ENCODE data around the gene CORO7.
A peak's percentile ranks its signal among the peaks of the same experiment; 100 is the strongest.

The CORO7 gene

DNA sequence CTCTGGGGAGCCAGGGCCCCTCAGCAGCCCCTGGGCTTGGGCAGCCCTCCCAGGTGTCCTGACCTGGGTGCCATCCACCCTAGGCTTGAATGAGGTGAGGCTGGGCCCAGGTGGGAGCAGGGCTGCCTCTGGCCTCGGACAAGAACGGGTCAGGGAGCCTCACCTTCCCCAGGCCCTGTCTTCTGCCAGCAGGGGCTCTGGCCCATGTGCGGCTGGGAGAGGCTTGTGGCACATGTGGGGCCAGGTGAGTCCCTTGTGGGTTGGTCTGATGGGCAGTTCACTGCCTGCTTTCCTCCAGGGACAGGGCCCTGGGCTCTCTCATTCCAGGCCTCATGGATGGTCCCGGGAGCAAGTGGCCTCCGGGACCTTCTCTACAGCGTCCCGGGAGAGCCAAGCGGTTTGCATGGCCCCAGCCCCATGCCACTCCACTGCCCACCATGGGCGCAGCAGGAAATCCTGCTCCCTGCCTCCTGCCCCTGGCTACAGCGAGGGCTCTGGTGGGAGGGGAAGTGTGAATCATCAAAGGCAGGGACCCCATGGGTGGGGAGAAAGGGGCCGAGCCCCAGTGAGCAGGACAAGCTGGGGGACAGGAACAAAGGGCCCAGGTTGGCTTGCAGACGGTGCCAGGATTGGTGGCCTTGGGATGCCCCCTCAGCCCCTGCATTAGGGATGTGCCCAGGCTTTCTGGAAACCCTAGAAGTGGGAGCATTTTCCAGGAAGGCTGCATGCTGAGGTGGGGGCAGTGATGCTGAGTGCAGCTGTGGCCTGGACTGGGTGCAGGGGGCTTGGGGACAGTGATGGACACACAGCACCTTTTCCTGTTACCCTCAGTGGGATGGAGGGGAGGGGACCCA is 32.6 kb downstream of the CORO7 start:
- DNase-seq: no peak

DNA sequence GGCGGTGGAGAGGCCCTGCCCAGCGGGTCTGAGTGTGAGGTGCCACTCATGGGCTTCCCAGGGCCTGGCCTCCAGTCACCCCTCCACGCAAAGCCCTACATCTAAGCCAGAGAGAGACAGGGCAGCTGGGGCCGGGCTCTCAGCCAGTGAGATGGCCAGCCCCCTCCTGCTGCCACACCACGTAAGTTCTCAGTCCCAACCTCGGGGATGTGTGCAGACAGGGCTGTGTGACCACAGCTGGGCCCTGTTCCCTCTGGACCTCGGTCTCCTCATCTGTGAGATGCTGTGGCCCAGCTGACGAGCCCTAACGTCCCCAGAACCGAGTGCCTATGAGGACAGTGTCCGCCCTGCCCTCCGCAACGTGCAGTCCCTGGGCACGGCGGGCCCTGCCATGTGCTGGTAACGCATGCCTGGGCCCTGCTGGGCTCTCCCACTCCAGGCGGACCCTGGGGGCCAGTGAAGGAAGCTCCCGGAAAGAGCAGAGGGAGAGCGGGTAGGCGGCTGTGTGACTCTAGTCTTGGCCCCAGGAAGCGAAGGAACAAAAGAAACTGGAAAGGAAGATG is 33.5 kb downstream of the CORO7 start:
- no peak for DNase-seq

- no peak for DNase-seq
These were observed 34.2 kb downstream of the CORO7 start for GRCh38 chr16:4381935-4382794.

DNA sequence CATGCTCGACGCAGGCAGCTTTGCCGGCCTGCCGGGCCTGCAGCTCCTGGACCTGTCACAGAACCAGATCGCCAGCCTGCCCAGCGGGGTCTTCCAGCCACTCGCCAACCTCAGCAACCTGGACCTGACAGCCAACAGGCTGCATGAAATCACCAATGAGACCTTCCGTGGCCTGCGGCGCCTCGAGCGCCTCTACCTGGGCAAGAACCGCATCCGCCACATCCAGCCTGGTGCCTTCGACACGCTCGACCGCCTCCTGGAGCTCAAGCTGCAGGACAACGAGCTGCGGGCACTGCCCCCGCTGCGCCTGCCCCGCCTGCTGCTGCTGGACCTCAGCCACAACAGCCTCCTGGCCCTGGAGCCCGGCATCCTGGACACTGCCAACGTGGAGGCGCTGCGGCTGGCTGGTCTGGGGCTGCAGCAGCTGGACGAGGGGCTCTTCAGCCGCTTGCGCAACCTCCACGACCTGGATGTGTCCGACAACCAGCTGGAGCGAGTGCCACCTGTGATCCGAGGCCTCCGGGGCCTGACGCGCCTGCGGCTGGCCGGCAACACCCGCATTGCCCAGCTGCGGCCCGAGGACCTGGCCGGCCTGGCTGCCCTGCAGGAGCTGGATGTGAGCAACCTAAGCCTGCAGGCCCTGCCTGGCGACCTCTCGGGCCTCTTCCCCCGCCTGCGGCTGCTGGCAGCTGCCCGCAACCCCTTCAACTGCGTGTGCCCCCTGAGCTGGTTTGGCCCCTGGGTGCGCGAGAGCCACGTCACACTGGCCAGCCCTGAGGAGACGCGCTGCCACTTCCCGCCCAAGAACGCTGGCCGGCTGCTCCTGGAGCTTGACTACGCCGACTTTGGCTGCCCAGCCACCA is 35.1 kb downstream of the CORO7 start:
- DNase-seq: no peak

- no peak for DNase-seq
These were observed 36.0 kb downstream of the CORO7 start for GRCh38 chr16:4380119-4381063.

GRCh38 chr16:4378999-4379690 is 37.3 kb downstream of the CORO7 start:
- no peak for DNase-seq

DNA sequence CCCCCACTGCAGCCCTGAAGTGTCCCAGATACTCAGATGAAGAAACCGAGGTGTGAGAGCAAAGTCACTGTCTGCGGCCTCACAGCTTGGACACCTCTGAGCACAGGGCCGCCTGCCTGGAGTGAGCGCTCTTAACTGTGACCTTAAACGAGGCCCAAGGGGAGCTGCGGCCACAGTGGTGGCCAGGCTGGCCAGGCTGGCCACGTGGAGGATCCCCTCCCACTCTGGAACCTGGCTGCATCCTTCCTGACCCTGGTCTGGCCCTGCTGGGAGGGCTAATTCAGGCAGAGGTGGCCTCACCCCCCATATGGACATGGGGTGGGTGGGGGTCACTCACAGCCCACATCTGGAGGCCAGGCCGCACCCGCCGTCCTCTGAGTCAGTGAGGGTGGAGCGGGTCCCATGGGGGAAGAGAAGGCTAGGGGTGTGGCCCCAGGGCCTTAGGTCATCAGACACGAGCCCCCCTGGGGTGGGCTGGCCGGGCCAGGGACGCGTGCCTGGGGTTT is 38.2 kb downstream of the CORO7 start:
- DNase-seq: no peak

DNA sequence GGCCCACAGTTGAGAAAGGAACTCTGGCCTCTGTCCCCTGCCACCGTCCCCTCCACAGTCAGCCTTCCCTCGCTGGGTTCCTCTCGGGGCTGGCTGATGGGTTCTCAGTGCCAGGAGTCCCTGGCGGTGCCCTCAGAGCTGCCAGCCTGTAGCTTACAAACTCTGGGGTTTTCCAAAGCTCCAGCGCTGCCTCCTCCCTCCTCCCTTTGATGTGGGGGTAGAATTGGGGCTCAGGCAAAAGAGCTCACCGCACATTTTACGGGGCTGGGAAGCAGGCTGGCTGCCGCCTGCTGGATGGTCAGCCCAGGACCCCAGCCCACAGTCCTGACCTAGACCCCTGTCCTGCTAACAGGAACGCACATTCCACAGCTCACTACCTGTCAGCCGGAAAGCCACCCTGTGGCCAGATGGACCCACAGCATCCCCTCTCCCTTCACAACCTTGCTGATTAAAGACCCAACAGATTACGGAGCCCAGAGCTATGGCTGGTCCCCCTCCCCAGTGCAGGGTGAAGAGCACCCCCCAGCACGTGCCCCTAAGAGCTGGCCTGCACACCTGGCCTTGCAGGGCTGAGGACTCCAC is 38.7 kb downstream of the CORO7 start:
- DNase-seq: no peak

DNA sequence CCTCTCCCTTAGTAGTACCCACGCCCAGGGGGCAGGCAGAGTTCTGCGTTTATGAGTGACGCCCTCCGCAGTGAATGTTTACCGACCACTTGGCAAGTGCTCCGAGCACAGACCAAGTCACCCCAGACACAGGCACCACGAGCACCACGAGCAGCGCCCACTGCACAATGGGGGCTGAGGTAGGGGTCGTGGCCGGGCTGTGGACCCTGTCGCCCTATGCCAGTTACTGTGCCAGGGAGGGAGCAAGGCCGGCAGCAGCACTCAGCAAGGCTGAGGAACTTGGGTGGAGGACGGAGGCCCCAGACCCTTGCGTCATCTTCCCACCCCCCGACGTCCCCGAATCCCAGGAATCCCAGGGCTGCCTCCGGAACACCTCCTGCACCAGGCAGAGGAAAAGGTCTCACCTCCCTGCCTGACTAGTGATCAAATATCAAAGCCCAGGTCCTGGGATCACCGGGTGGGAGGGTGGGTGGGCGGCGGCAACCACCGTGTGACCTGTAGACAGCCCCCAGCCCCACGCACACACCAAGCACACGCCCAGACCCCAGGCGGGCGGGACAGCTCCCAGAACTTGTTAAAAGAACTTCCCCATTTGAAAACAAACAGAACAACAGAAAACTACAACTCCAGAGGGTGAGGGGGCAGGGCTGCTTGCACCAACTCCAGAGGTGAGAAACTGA is 39.4 kb downstream of the CORO7 start:
- no peak for DNase-seq

GRCh38 chr16:4376126-4376892 is 40.1 kb downstream of the CORO7 start:
- DNase-seq: no peak

DNA sequence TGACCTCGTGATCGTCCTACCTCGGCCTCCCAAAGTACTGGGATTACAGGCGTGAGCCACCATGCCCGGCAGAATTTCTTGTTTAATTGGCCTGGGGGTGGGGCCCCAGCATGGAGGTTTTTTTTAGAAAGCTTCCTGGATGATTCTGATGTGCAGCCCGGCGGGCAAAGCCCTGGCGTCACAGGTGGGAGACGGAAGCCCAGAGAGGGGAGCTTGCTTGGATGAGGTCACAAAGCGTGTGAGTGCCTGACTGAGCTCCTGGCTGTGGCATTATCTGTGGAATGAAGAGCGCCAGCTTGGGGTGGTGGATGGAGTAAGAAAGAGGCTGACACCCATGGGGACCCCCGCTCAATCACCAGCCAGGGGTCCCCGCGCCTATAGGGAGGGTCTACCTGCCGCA is 40.7 kb downstream of the CORO7 start:
- DNase-seq: no peak

DNA sequence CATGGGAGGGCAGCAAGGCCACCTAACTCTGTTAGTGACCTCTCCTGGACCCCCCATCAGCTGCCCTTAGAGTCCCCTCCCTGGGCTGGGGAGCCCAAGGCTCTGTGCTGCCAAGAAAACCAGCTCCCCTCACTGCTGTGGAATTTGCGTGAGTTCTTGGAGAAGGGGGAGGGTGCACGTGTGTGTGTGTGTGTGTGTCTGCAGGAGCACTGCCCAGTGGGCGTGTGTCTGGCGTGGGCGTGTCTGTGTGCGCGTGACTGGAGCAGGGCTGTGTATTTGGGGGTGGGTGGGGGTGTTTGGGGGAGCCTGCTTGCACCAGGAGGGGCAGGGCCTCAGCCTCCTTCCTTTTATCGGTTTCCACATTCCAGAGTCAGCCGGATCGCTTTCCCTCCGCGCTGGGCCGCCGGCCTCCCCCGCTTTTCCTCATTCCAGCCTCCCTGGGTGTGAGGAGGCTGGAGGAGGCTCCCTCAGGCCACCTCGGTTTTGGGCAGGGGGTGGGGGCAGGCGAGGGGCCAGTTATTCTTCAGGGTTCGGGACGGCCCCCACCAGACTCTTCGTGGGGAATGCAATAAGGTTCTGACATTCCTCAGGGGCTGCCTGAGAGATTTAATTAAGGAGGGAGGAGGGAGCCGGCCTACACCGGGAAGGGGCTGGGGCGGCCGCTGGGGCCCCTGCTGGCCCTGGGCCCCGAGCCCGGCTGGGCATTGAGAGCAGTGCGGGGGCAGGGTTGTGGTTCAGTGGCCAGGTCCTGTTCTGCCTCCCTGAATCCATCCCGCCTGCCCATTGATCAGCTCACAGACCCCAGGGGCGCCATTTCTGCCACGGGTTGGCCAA is 42.3 kb downstream of the CORO7 start:
- DNase-seq: no peak

- no peak for DNase-seq
These were observed 43.0 kb downstream of the CORO7 start for GRCh38 chr16:4373356-4373908.

- no peak for DNase-seq
These were observed 43.6 kb downstream of the CORO7 start for GRCh38 chr16:4372578-4373355.

GRCh38 chr16:4372001-4372577 is 44.3 kb downstream of the CORO7 start:
- no peak for DNase-seq

DNA sequence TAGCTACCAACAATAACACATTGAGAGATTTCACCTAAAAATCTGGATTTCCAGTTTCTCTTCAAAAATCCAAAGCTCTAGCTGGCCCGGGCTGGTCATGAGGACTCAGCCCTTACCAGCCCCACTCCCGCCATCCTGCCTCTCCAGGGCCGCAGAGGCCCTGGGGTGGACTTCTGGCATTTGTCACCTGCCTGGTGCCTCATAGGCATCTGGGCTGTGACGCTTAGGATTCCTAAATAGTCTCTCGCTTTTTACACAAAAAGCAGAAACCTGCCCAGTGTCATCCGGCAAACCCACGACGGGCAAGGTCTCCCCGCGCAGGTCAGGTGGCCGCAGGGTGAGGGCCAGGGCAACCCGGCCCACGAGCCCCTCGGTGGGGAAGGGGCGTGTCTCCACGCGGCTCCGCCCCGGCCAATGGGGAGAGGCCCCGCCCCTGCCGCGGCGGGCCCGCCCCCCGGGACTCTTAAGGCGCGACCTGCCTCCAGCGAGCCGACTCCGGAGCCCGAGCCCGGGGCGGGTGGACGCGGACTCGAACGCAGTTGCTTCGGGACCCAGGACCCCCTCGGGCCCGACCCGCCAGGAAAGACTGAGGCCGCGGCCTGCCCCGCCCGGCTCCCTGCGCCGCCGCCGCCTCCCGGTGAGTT is 44.9 kb downstream of the CORO7 start, which contains the start of gene VASN:
VASN (plus strand) TSS at position 492 of the 644 bp plus-strand sequence. CDS start 9,030 bp downstream, outside the sequence.
- DNase-seq: peak; percentile 74
